GM12874 (cell line): ENCODE data around the gene PACRG.

ENCODE experiments used
- TF ChIP-seq, protein P1 (sequence below): IDR thresholded peaks from 2 replicates; pipeline ENCODE4 v1.5.1; 2011; ENCODE audit warnings: low read depth, mild to moderate bottlenecking, control low read depth, low read length, moderate library complexity; ENCODE audit not compliant: insufficient read depth

The PACRG gene

DNA sequence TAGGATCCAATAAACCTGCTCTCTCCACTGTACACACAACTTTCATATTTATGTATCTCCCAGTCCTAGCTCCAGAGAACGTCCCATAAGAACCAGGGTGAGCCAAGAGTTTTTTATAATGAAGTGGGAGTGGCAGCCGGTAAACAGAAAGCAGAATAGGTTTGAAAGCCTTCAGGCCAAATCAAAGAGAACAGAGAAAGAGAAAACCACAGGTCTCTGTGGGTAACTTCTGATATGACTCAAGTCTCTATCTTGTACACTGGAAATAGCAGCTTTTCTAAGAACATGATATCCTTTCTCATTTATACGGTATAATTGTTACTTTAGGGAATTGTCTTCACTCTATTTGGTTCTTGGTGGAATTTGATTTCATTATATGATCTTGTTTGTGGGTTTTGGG is 273.6 kb downstream of the PACRG start:
- TF ChIP-seq, protein P1, sequence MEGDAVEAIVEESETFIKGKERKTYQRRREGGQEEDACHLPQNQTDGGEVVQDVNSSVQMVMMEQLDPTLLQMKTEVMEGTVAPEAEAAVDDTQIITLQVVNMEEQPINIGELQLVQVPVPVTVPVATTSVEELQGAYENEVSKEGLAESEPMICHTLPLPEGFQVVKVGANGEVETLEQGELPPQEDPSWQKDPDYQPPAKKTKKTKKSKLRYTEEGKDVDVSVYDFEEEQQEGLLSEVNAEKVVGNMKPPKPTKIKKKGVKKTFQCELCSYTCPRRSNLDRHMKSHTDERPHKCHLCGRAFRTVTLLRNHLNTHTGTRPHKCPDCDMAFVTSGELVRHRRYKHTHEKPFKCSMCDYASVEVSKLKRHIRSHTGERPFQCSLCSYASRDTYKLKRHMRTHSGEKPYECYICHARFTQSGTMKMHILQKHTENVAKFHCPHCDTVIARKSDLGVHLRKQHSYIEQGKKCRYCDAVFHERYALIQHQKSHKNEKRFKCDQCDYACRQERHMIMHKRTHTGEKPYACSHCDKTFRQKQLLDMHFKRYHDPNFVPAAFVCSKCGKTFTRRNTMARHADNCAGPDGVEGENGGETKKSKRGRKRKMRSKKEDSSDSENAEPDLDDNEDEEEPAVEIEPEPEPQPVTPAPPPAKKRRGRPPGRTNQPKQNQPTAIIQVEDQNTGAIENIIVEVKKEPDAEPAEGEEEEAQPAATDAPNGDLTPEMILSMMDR: no peak

DNA sequence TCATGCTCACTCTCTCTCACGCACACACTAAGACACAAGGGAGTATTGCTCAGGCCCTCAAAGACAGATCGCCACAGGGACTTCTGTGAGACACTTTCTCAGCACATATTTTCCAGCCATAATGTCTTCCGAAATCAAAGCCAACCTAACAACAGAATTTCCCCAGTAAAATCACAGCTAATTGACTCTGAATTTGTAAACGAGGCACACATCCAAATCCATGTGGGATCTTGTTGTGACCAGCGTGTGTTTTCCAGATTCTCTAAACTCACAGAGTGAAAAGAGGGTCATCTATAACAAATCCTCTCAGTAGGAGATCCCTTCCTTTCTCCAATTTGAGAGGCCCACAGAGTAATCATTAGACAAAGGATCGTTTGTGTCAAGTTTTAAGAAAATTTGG is 280.4 kb downstream of the PACRG start:
- TF ChIP-seq, protein P1: no peak

DNA sequence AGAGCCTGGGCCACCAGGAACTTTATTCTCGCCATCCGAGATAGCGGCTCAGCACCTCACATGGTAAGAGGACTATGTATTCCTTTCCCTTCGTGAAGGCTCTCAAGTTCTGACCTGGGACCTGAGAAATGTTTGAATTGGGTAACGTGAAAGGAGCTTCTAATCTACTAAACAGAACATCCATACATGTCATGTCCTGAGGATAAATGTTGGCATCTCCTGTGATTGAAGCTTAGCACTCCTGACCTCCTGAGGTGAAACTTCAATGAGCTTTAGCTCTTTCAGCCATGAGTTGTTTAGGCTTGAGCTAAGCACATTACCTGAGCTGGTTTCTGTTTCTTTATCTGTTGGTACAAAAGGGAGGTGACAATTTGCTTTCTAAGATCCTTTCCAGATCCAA is 280.9 kb downstream of the PACRG start:
- TF ChIP-seq, protein P1: no peak

DNA sequence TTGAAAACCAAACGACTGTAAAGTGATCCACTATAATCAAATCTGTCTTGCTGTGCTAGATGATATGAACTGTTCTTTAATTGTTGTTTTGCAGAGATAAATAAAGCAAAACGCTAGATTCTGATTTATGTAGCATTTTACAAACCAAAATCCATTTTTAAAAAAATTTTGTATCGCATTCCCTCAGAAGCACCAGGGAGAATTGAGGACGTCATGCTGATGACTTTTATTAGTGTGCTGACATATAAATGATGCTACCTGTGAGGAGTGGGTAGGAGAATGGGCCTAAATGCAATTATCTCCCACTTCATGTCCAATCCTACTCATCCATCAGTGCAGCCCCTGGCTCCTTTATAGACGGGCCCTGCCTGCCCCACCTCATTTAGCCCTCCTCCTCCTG is 282.4 kb downstream of the PACRG start:
- TF ChIP-seq, protein P1: no peak

DNA sequence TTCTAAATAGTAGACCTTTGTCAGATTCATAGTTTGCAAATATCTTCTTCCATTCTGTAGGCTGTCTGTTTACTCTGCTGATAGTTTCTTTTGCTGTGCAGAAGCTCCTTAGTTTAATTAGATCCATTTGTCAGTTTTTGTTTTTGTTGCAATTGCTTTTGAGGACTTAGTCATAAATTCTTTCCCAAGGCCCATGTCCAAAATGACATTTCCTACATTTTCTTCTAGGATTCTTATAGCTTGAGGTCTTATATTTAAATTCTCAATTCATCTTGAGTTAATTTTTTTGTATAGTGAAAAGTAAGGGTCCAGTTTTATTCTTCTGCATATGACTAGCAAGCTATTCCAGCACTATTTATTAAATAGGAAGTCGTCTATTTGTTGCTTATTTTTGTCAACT is 287.0 kb downstream of the PACRG start:
- TF ChIP-seq, protein P1: no peak

DNA sequence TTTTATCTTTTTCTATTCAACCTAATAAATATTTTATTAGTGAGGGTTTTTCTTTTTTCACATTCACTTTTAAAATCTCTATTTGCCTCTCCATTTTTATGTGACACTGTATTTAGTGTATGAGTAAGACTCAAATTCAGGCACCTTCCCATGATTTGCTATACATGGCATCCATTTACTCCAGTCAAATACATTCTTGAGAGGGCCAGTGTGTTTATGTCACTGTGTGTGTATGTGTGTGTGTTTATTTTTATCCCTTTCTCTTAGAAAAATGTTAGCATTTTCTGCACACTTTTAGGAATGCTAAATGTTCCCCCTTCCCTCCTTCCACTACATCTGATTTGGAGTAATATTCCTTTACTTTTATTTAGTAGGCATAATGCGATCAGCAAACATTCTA is 290.0 kb downstream of the PACRG start:
- TF ChIP-seq, protein P1: no peak

DNA sequence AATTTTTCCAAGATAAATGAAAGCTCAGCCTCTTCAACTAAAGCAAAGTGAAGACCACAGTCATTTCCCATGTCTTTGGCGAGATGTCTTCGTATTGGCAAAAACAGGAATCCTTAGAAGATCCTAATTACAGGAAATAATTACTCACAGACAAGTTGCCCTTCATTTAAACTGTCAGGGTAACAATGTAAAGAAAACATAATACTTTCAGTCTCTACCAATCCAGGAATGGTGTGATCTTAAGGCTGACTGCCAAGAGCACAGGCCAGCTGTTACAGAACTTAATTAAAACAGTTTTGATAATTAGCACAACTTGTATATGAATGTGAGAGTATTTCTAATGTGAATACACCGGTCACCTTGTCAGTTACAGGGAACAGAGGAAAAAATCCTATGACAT is 292.2 kb downstream of the PACRG start:
- TF ChIP-seq, protein P1: no peak

DNA sequence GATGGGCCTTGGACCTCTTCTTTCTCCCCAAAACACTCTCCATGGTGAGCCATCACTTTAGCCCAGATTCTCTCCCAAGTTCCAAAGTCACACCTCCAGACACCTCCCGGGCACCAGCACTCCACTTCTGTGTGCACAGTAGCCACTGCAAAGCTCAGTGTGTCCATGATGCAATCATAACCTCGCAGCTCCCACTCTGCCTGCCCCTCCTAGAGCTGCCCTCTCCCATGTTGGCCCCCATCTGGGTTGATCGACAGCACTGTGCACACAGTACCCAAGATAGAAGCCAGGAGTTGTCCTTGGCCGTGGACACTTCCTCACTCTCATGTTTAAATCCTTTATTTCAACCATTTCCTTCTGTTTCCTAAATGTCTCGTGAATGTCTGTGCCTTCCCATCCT is 293.3 kb downstream of the PACRG start:
- TF ChIP-seq, protein P1: no peak
